ENCODE measurements around the gene KRT82. TPM values are rescaled to one million over a fixed set of nuclear protein-coding genes. Genes with fewer than 3 reads are reported as not detected.

KRT82 gene
- total RNA-seq, 2 experiments from 2014 or later = not detected

DNA sequence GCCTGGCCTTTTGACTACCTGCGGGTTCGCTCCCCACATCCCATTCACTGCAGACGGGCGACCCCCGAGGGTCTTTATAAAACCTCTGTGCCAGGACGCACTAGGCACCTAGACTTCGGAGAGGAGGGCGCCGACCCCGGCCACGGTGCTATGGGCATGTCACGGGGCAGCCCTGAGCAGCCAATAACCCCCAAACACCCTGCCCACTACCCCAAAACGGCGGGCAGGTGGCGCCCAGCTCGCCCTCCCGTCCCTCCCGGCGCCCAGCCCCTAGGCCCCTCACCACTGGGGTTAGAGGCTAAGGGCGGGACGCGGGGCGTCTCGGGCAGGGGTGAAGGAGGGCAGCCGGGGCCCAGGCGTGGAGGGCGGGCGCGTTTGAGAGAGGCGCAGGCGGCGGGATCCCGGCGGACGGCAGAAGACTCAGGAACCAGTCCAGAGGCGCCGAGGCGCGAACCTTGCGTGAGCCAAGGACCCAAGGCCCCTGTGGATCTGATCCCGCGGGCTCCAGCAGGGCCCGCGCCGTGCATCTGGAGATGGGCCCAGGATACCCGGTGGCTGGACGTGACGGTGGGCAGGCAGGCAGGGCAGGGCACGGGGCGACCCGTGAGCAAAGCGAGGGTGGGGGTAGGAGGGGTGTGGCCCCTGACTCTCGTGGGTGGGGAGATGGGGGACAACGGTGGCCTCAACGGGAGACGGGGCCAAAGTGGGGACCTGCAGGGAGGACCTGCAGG, 49.9 kb downstream of the KRT82 start:
- Mint-ChIP-seq H3K4me3 (no peak overlapping the region), H3K27ac (no peak overlapping the region), H3K4me1 (peaks cover 28% of the 10 kb centered on the region), H3K36me3 (ENCODE audit: low read depth) (no peaks in the 10 kb centered on the region), H3K9me3 (no peaks in the 10 kb centered on the region), H3K27me3 (peaks cover 11% of the 10 kb centered on the region)
- ChIA-PET CTCF (no interaction called here), POLR2A (no interaction called here)
- no peak for DNase-seq

DNA sequence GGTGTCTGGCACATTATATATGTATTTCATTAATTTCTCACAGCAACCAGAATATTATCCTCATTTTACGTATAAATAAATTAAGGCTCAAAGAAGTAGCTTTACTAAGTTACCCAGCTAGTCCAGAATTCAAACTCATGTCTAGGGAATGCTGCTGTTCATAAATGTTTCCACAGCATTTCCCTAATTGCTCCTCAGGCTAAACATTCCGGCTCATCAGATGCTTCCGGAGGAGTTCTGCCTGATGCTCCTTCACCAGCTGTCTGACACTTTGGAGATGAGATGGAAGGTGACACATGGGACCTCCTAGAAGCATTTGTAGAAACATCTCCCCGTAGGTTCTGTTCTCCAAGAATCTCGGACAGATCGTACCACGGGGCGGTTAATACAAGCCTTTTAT, 51.0 kb downstream of the KRT82 start:
- DNase-seq = no peak
- no peak overlapping the region for H3K27ac Mint-ChIP-seq
- H3K36me3 Mint-ChIP-seq (ENCODE audit: low read depth) = no peaks in the 10 kb centered on the region
- no peaks in the 10 kb centered on the region for H3K9me3 Mint-ChIP-seq
- H3K27me3 Mint-ChIP-seq = peaks cover 11% of the 10 kb centered on the region
- peaks cover 31% of the 10 kb centered on the region for H3K4me1 Mint-ChIP-seq
- POLR2A ChIA-PET = no interaction called here
- H3K4me3 Mint-ChIP-seq = no peak overlapping the region
- CTCF ChIA-PET = no interaction called here

- Mint-ChIP-seq H3K36me3 (ENCODE audit: low read depth) (no peaks in the 10 kb centered on the region), H3K27ac (no peak overlapping the region), H3K27me3 (peaks cover 13% of the 10 kb centered on the region), H3K4me3 (no peak overlapping the region), H3K9me3 (no peaks in the 10 kb centered on the region), H3K4me1 (peaks cover 26% of the 10 kb centered on the region)
- DNase-seq = no peak
- ChIA-PET POLR2A (no interaction called here), CTCF (no interaction called here)
Observed at GRCh38 chr12:52354200-52354599, 51.9 kb downstream of the KRT82 start.

- H3K4me3 Mint-ChIP-seq = no peak overlapping the region
- H3K9me3 Mint-ChIP-seq = no peaks in the 10 kb centered on the region
- no peak overlapping the region for H3K27ac Mint-ChIP-seq
- peaks cover 23% of the 10 kb centered on the region for H3K4me1 Mint-ChIP-seq
- ChIA-PET CTCF (interaction anchor here (1.6 kb wide), 1 partner anchor 8 kb away, joined by 7 read pairs; no protein-coding TSS in a partner anchor), POLR2A (no interaction called here)
- peaks cover 14% of the 10 kb centered on the region for H3K27me3 Mint-ChIP-seq
- no peak for DNase-seq
- no peaks in the 10 kb centered on the region for H3K36me3 Mint-ChIP-seq (ENCODE audit: low read depth)
Observed at GRCh38 chr12:52353766-52354165, 52.4 kb downstream of the KRT82 start.

GRCh38 chr12:52352951-52353350, 53.2 kb downstream of the KRT82 start:
- Mint-ChIP-seq H3K4me1 (peaks cover 15% of the 10 kb centered on the region), H3K27ac (no peak overlapping the region), H3K9me3 (no peaks in the 10 kb centered on the region), H3K4me3 (no peak overlapping the region), H3K36me3 (ENCODE audit: low read depth) (no peaks in the 10 kb centered on the region), H3K27me3 (peaks cover 15% of the 10 kb centered on the region)
- DNase-seq = no peak
- CTCF ChIA-PET = interaction anchor here (1.6 kb wide), 1 partner anchor 9 kb away, joined by 7 read pairs; no protein-coding TSS in a partner anchor
- POLR2A ChIA-PET = no interaction called here

DNA sequence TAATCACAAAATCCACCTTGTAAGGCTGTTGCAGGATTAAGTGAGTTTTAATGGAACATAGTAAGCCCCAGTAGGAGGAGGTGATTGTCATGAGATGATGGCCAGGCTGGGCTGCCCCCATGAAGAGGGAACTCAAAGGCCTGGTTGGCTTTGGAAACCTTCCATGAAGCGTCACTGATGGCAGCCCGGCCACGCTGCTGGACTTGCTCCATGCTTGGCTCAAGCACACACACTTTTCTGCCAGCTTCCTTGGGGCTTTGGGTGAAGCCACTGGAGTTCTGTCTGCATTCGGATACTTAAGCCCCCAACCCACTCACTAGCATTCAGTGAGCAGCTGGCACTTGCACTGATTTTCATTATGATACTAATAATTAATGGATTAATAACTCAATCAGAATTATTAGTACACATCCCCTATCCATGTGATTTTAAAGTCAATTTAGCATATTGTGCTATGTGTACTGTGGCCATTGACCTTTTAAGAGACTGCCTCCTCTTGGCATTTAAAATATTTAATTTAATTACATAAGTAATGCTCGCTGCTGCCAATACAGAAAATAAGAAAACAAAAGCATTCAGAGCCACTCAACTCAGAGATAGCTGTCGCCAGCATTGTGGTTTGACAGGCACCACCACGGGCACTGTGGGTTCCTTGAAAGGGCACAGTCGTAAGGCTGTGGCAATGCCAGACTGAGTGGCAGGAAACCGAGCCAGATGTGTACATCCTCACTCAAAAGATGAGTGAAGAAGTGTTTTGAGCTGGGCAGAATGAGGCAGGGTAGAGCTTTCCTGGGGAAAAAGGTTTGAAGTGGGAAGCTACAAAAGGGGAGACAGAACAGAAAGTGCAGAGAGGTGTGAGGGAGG, 54.7 kb downstream of the KRT82 start:
- peak; percentile 74 for DNase-seq
- no peaks in the 10 kb centered on the region for H3K36me3 Mint-ChIP-seq (ENCODE audit: low read depth)
- H3K27ac Mint-ChIP-seq = no peak overlapping the region
- H3K4me3 Mint-ChIP-seq = no peak overlapping the region
- ChIA-PET CTCF (interaction anchor here (1.0 to 1.2 kb wide), 3 partner anchors 22 to 196 kb away, joined by 3 read pairs; no protein-coding TSS in a partner anchor), POLR2A (no interaction called here)
- H3K4me1 Mint-ChIP-seq = peaks cover 11% of the 10 kb centered on the region
- H3K9me3 Mint-ChIP-seq = no peaks in the 10 kb centered on the region
- H3K27me3 Mint-ChIP-seq = peaks cover 16% of the 10 kb centered on the region

DNA sequence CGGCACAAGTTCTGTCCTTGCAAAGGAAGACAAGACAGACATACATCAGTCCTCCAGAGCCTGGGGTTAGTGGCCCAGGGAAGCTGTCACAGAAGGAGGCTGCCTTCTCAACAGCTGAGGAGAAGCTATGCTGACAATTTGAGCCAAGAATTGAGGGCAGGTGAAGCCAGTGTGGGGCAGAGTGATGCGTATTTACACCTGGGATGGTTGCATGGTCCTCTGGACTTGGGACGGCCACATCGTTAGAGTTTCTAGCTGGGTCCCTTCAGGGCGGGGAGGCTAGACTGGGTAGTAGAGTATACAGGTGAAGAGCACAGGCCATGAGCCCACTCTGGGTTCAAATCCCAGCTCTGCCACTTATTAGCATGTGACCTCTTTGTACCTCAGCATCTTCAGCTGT, 55.3 kb downstream of the KRT82 start:
- Mint-ChIP-seq H3K4me3 (no peak overlapping the region), H3K36me3 (ENCODE audit: low read depth) (no peaks in the 10 kb centered on the region), H3K9me3 (no peaks in the 10 kb centered on the region), H3K27me3 (peaks cover 16% of the 10 kb centered on the region), H3K4me1 (peaks cover 11% of the 10 kb centered on the region), H3K27ac (no peak overlapping the region)
- DNase-seq = no peak
- POLR2A ChIA-PET = no interaction called here
- CTCF ChIA-PET = no interaction called here

DNA sequence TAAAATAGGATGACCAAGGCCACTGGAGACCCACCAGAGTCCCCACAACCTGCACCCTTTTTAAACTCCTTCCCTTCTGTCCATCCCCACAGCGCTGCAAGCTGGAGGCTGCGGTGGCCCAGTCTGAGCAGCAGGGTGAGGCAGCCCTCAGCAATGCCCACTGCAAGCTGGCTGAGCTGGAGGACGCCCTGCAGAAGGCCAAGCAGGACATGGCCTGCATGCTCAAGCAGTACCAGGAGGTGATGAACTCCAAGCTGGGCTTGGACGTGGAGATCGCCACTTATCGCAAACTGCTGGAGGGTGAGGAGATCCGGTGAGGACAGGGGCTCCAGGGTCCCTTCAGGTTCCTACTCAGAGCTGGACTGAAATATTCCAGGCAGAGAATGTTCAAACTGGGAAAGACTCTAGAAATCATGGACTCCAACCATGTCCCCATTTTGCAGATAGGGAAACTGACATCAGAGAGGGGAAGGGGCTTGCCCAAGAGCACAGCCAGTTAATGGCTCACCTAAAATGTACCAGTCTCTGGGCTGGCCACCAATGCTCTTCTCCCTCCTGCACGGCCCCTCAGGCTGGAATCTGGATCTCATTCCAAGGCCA, 56.0 kb downstream of the KRT82 start:
- POLR2A ChIA-PET = no interaction called here
- Mint-ChIP-seq H3K36me3 (ENCODE audit: low read depth) (no peaks in the 10 kb centered on the region), H3K27ac (no peak overlapping the region), H3K4me1 (peaks cover 11% of the 10 kb centered on the region), H3K4me3 (no peak overlapping the region), H3K27me3 (peaks cover 16% of the 10 kb centered on the region), H3K9me3 (no peaks in the 10 kb centered on the region)
- CTCF ChIA-PET = no interaction called here
- DNase-seq = no peak

DNA sequence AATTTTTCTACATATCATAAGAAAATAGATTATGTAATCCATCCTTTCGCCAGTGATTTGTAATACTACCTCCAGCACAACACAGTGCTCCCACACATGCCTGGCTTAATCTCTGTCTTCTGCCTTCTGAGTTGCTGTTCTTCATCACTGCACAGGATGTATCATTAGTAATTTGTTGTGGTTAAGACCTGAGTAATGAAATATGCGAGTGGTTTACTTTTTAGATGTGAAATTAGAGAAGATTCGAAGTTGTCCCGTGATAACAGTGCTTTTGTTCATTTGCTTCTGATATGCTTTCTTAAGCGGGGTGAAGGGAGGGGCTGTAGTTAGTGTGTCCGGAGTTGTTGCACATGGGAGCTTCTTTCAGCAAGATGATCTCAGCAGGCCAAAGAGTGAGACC, 56.9 kb downstream of the KRT82 start:
- no peak overlapping the region for H3K27ac Mint-ChIP-seq
- CTCF ChIA-PET = no interaction called here
- no peaks in the 10 kb centered on the region for H3K36me3 Mint-ChIP-seq (ENCODE audit: low read depth)
- no peak overlapping the region for H3K4me3 Mint-ChIP-seq
- H3K9me3 Mint-ChIP-seq = no peaks in the 10 kb centered on the region
- peaks cover 14% of the 10 kb centered on the region for H3K27me3 Mint-ChIP-seq
- peaks cover 11% of the 10 kb centered on the region for H3K4me1 Mint-ChIP-seq
- POLR2A ChIA-PET = no interaction called here
- no peak for DNase-seq

DNA sequence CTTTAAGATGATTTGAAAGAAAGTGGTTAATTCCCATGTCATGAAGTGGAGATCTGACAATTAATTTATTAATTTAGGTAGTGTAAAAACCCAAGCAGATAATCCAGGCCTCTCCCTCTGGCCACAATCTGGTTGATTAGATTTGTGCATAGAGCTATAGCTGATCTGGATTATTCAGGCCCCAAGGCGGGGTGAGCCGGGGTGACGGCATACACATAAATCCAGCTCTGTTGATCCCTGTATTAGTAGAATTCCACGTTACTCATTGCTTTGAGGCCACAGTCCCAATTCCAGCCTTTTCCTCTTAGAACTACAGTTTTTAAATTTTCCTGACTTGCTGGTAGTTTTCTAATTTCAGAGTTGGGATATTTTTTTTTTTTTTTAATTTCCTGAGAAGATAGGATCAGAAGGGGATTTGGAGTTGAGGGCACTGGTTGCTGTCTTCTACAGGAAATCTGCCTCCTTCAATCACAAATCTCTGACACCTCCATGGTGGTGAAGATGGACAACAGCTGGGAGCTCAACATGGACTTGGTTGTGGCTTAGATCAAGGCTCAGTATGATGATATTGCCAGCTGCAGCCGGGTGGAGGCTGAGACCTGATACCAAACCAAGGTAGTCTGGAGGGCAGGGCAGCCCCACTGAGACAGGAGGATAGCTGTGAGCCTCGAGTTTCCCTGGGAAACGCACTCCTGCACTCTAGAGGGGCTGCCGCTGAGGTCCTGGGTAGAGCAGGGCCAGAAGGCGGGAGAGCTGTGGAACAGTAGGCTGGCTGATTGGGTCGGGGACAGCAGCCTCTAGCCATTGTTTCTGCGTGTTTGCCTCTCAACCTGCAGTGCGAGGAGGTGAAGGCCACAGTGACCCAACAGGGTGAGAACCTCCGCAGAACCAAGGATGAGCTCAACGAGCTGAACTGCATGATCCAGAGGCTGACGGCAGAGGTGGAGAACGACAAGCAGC, 58.3 kb downstream of the KRT82 start:
- CTCF ChIA-PET = interaction anchor here (0.6 kb wide), 2 partner anchors 86 to 170 kb away, joined by 3 read pairs; partner anchors contain the start of gene KRT75
- no peak overlapping the region for H3K4me3 Mint-ChIP-seq
- peaks cover 11% of the 10 kb centered on the region for H3K4me1 Mint-ChIP-seq
- no peak for DNase-seq
- H3K9me3 Mint-ChIP-seq = no peaks in the 10 kb centered on the region
- H3K36me3 Mint-ChIP-seq (ENCODE audit: low read depth) = no peaks in the 10 kb centered on the region
- POLR2A ChIA-PET = no interaction called here
- no peak overlapping the region for H3K27ac Mint-ChIP-seq
- peaks cover 10% of the 10 kb centered on the region for H3K27me3 Mint-ChIP-seq

GRCh38 chr12:52347016-52347415, 59.1 kb downstream of the KRT82 start:
- no peaks in the 10 kb centered on the region for H3K9me3 Mint-ChIP-seq
- CTCF ChIA-PET = interaction anchor here (0.6 kb wide), 1 partner anchor 87 kb away, joined by 3 read pairs; the partner anchor contains the start of gene KRT75
- H3K4me3 Mint-ChIP-seq = no peak overlapping the region
- no peaks in the 10 kb centered on the region for H3K36me3 Mint-ChIP-seq (ENCODE audit: low read depth)
- no peak for DNase-seq
- peaks cover 8% of the 10 kb centered on the region for H3K4me1 Mint-ChIP-seq
- H3K27me3 Mint-ChIP-seq = peaks cover 10% of the 10 kb centered on the region
- no peak overlapping the region for H3K27ac Mint-ChIP-seq
- POLR2A ChIA-PET = no interaction called here

GRCh38 chr12:52346593-52346992, 59.5 kb downstream of the KRT82 start:
- Mint-ChIP-seq H3K4me3 (no peak overlapping the region), H3K36me3 (ENCODE audit: low read depth) (no peaks in the 10 kb centered on the region), H3K9me3 (no peaks in the 10 kb centered on the region), H3K27ac (no peak overlapping the region), H3K27me3 (peaks cover 8% of the 10 kb centered on the region), H3K4me1 (peaks cover 4% of the 10 kb centered on the region)
- CTCF ChIA-PET = no interaction called here
- POLR2A ChIA-PET = no interaction called here
- no peak for DNase-seq
